Measurements from ENCODE around the gene LORICRIN. TPM values are rescaled to one million over a fixed set of nuclear protein-coding genes. Genes with fewer than 3 reads are reported as not detected.

LORICRIN gene
- polyA plus RNA-seq, 4 donors: not detected

DNA sequence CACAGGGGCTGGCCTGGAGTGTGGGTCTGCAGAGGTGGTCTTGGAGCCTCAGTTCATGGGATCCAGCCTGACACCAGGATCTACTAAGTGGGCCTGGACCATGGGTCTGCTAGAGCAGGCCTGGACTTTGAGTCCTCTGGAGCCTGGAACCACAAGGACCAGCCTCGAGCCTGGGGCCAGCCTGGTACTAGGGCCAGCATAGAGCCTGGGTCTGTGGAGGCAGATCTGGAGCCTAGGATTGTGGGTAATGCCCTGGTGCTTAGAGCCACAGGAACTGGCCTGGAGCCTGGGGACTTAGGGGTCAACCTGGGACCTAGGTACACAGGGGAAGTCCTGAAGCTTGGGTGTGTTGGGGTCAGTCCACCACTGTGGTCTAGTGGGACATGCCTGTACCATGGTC, 12.7 kb downstream of the LORICRIN start:
- Histone ChIP-seq H3K4me3 (ENCODE audit: low read depth in 1 of 3, low read length in 3 of 3) (no peak overlapping the region), H3K36me3 (ENCODE audit: control insufficient read depth in 3 of 3, insufficient read depth in 2 of 3, low read depth in 1 of 3, low read length in 3 of 3) (no peaks in the 10 kb centered on the region), H3K27ac (ENCODE audit: low read depth in 1 of 3, low read length in 2 of 3) (no peak overlapping the region), H3K27me3 (ENCODE audit: control insufficient read depth in 3 of 3, insufficient read depth in 3 of 3, low read length in 3 of 3) (peaks cover 0 to 2% (median 0%) of the 10 kb centered on the region in 3 donors), H3K4me1 (ENCODE audit: control insufficient read depth in 3 of 3, insufficient read depth in 2 of 3, low read depth in 1 of 3, low read length in 2 of 3) (no peaks in the 10 kb centered on the region), H3K9me3 (ENCODE audit: control insufficient read depth in 2 of 2, insufficient read depth in 1 of 2, low read depth in 1 of 2, low read length in 1 of 2) (no peaks in the 10 kb centered on the region)
- WGBS, 3 donors: 45 to 80% (median 67%) methylated on average over 1 of the region's 1 CpG
- no peak for FAIRE-seq
- no peak for DNase-seq

DNA sequence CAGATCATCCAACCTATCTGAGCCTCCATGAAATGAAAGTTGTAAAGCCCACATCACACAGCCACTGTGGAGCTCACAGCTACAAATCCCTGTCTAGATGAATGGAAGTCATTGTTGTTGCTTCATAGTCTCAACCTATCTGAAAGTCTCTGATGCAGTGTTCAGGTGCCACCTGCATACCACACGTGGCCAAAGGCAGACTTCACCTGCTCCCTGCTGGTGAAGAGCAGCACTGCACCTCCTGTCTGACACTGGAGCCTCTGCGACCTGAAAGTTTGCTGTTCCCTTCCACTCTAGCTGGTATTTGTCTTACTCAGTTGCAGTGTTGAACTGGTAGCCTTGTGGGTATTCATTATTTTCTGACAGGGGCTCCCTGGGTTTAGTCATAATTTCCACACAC, 18.4 kb downstream of the LORICRIN start:
- no peaks in the 10 kb centered on the region for H3K9me3 ChIP-seq (ENCODE audit: control insufficient read depth in 2 of 2, insufficient read depth in 1 of 2, low read depth in 1 of 2, low read length in 1 of 2)
- WGBS, 3 donors: 3 to 14% (median 9%) methylated on average over 2 of the region's 2 CpGs
- no peaks in the 10 kb centered on the region for H3K4me1 ChIP-seq (ENCODE audit: control insufficient read depth in 3 of 3, insufficient read depth in 2 of 3, low read depth in 1 of 3, low read length in 2 of 3)
- H3K27me3 ChIP-seq (ENCODE audit: control insufficient read depth in 3 of 3, insufficient read depth in 3 of 3, low read length in 3 of 3): peaks cover 0 to 3% (median 0%) of the 10 kb centered on the region in 3 donors
- DNase-seq (peak; percentile 70 to 71), FAIRE-seq (no peak)
- no peaks in the 10 kb centered on the region for H3K36me3 ChIP-seq (ENCODE audit: control insufficient read depth in 3 of 3, insufficient read depth in 2 of 3, low read depth in 1 of 3, low read length in 3 of 3)
- no peak overlapping the region for H3K4me3 ChIP-seq (ENCODE audit: low read depth in 1 of 3, low read length in 3 of 3)
- no peak overlapping the region for H3K27ac ChIP-seq (ENCODE audit: low read depth in 1 of 3, low read length in 2 of 3)

DNA sequence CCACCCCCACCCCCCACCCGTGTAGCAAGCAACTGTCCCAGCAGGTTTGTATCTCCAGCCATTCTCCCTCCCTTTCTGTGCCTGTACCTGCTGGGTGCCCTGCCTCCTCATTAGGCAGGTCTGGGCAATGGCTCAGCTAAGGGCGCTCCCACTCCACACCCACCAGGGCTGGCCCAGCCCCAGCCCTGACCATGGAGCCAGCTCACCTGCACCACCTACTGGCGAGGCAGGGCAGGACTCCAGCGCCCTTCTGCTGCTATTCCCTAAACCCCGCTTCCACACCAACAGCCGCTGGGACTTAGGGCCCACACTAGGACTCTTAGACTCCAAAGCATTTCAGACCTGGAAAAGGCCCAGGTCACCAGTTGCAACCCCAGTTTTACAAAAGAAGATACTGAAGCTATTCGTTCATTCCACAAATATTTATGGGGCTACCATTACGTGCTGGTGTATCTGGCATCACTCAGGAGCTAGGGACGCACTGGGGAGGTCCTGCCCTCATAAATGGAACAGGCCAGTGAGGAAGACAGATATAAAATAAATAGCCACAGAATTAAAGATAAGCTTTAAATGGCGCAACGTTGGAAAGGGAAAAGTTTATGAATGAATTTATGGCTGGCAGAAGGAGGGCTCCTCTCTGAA, 29.3 kb downstream of the LORICRIN start:
- FAIRE-seq (no peak), DNase-seq (peak; percentile 12 to 20)
- Histone ChIP-seq H3K4me1 (ENCODE audit: control insufficient read depth in 3 of 3, insufficient read depth in 2 of 3, low read depth in 1 of 3, low read length in 2 of 3) (no peaks in the 10 kb centered on the region), H3K27ac (ENCODE audit: low read depth in 1 of 3, low read length in 2 of 3) (no peak overlapping the region), H3K4me3 (ENCODE audit: low read depth in 1 of 3, low read length in 3 of 3) (no peak overlapping the region), H3K36me3 (ENCODE audit: control insufficient read depth in 3 of 3, insufficient read depth in 2 of 3, low read depth in 1 of 3, low read length in 3 of 3) (no peaks in the 10 kb centered on the region), H3K9me3 (ENCODE audit: control insufficient read depth in 2 of 2, insufficient read depth in 1 of 2, low read depth in 1 of 2, low read length in 1 of 2) (no peaks in the 10 kb centered on the region), H3K27me3 (ENCODE audit: control insufficient read depth in 3 of 3, insufficient read depth in 3 of 3, low read length in 3 of 3) (peaks cover 0 to 4% (median 0%) of the 10 kb centered on the region in 3 donors)
- WGBS, 3 donors: 61 to 74% (median 63%) methylated on average over 11 of the region's 11 CpGs

DNA sequence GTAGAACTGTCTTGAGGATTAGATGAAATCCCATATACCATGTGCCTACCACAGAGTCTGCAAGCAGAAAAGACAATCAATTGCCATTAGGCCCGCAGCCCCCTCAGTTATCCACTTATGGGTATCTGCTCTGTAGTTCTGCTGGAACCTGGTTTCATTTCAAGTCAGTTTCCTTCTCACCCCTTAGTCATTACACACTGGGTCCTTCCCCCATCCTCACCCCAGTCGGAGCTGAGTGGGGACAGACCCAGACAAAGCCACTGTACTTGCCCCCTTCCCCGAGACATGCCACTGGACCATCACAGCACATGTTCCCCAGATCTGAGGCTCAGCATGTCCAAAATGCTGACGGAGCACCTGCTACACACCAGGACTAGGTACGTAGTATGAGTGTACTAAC, 32.0 kb downstream of the LORICRIN start:
- H3K27ac ChIP-seq (ENCODE audit: low read depth in 1 of 3, low read length in 2 of 3): no peak overlapping the region

DNA sequence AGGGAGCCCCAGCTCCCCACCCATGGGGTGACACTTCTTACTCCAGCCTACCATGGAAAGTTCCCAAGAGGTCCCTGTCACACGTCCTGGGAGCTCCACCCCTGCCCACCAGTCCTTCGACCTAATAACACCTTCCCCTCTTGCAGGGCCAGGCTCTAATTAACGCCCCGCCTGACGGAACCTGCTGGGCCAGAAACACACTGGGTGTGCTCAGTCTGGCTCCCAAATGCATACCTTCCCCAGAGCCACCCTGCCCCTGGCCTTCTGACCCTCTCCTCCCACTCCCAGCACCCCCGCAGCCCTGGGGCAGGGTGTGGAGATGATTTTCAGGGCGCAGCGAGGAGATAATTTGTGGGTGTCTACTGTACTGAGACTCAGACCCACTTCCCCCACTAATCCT, 32.7 kb downstream of the LORICRIN start:
- no peak overlapping the region for H3K27ac ChIP-seq (ENCODE audit: low read depth in 1 of 3, low read length in 2 of 3)
- no peaks in the 10 kb centered on the region for H3K9me3 ChIP-seq (ENCODE audit: control insufficient read depth in 2 of 2, insufficient read depth in 1 of 2, low read depth in 1 of 2, low read length in 1 of 2)
- no peaks in the 10 kb centered on the region for H3K4me1 ChIP-seq (ENCODE audit: control insufficient read depth in 3 of 3, insufficient read depth in 2 of 3, low read depth in 1 of 3, low read length in 2 of 3)
- FAIRE-seq (no peak), DNase-seq (no peak)
- 6 to 57% (median 30%) methylated on average over 8 of the region's 8 CpGs for WGBS, 3 donors
- no peaks in the 10 kb centered on the region for H3K36me3 ChIP-seq (ENCODE audit: control insufficient read depth in 3 of 3, insufficient read depth in 2 of 3, low read depth in 1 of 3, low read length in 3 of 3)
- H3K4me3 ChIP-seq (ENCODE audit: low read depth in 1 of 3, low read length in 3 of 3): no peak overlapping the region
- H3K27me3 ChIP-seq (ENCODE audit: control insufficient read depth in 3 of 3, insufficient read depth in 3 of 3, low read length in 3 of 3): peaks cover 0 to 7% (median 0%) of the 10 kb centered on the region in 3 donors

More for the DNA sequence above, 32.0 kb downstream of the LORICRIN start:
- H3K4me1 ChIP-seq (ENCODE audit: control insufficient read depth in 3 of 3, insufficient read depth in 2 of 3, low read depth in 1 of 3, low read length in 2 of 3): no peaks in the 10 kb centered on the region
- H3K27me3 ChIP-seq (ENCODE audit: control insufficient read depth in 3 of 3, insufficient read depth in 3 of 3, low read length in 3 of 3): peaks cover 0 to 4% (median 0%) of the 10 kb centered on the region in 3 donors
- no peak overlapping the region for H3K4me3 ChIP-seq (ENCODE audit: low read depth in 1 of 3, low read length in 3 of 3)
- FAIRE-seq (no peak), DNase-seq (no peak)
- no peaks in the 10 kb centered on the region for H3K36me3 ChIP-seq (ENCODE audit: control insufficient read depth in 3 of 3, insufficient read depth in 2 of 3, low read depth in 1 of 3, low read length in 3 of 3)
- H3K9me3 ChIP-seq (ENCODE audit: control insufficient read depth in 2 of 2, insufficient read depth in 1 of 2, low read depth in 1 of 2, low read length in 1 of 2): no peaks in the 10 kb centered on the region
- WGBS, 3 donors: 84 to 91% (median 86%) methylated on average over 5 of the region's 5 CpGs

DNA sequence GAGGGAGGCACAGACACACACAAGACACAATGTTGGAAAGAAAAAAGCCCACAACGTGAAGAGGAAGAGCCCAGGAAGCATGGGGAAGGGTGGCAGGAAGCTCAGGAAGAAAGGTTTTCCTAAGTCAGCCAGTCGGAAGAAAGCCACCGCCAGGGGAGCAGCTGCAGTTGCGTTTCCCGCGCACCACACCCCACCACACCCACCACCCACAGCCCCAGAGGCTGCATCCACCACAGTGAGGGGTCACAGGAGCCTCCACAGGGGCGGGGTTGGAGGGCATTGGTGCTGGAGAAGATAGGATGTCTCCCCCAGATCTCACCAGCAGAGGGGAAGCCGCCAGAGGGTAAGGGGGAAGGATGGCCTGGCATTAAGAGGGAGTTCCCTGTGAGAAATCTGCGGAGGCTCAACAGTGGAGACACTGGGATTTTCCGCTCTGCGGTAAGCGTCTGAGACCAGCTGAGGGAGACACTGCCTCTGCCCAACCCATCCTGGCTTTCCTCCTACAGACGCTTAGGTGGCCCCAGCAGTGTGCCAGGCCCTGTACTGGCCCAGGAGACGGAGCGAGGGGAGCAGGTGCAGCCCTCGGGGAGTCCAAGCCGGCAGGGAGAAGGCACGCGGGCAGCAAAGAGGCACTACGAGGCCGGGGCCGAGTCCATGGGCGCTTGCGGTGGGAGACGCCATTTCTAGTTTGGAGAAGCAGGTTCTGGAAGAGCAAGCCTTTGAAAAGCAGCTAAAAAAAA, 33.4 kb downstream of the LORICRIN start:
- FAIRE-seq (no peak), DNase-seq (no peak)
- Histone ChIP-seq H3K4me1 (ENCODE audit: control insufficient read depth in 3 of 3, insufficient read depth in 2 of 3, low read depth in 1 of 3, low read length in 2 of 3) (no peaks in the 10 kb centered on the region), H3K9me3 (ENCODE audit: control insufficient read depth in 2 of 2, insufficient read depth in 1 of 2, low read depth in 1 of 2, low read length in 1 of 2) (no peaks in the 10 kb centered on the region), H3K36me3 (ENCODE audit: control insufficient read depth in 3 of 3, insufficient read depth in 2 of 3, low read depth in 1 of 3, low read length in 3 of 3) (no peaks in the 10 kb centered on the region), H3K27ac (ENCODE audit: low read depth in 1 of 3, low read length in 2 of 3) (no peak overlapping the region), H3K4me3 (ENCODE audit: low read depth in 1 of 3, low read length in 3 of 3) (no peak overlapping the region), H3K27me3 (ENCODE audit: control insufficient read depth in 3 of 3, insufficient read depth in 3 of 3, low read length in 3 of 3) (peaks cover 0 to 11% (median 0%) of the 10 kb centered on the region in 3 donors)
- WGBS, 3 donors: 68 to 71% (median 70%) methylated on average over 24 to 25 of the region's 25 CpGs

DNA sequence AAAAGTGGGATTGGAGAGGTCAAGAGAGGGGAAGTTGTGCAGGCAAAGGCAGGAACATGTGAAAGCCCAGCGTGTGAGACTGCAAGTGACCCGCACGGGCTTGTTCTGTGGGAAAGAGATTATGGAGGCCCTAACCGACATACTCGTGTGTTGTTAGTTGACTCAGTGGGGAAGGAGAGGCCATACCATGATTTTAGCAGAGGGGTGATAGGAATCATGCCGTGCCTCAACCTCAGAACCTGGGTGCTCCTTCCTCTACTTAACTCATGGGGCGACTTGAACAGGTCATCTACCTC, 33.9 kb downstream of the LORICRIN start:
- H3K4me3 ChIP-seq (ENCODE audit: low read depth in 1 of 3, low read length in 3 of 3): no peak overlapping the region
- no peak for FAIRE-seq
- peaks cover 0 to 11% (median 0%) of the 10 kb centered on the region in 3 donors for H3K27me3 ChIP-seq (ENCODE audit: control insufficient read depth in 3 of 3, insufficient read depth in 3 of 3, low read length in 3 of 3)
- H3K9me3 ChIP-seq (ENCODE audit: control insufficient read depth in 2 of 2, insufficient read depth in 1 of 2, low read depth in 1 of 2, low read length in 1 of 2): no peaks in the 10 kb centered on the region
- 73 to 79% (median 79%) methylated on average over 7 of the region's 7 CpGs for WGBS, 3 donors
- H3K36me3 ChIP-seq (ENCODE audit: control insufficient read depth in 3 of 3, insufficient read depth in 2 of 3, low read depth in 1 of 3, low read length in 3 of 3): no peaks in the 10 kb centered on the region
- H3K4me1 ChIP-seq (ENCODE audit: control insufficient read depth in 3 of 3, insufficient read depth in 2 of 3, low read depth in 1 of 3, low read length in 2 of 3): no peaks in the 10 kb centered on the region
- no peak overlapping the region for H3K27ac ChIP-seq (ENCODE audit: low read depth in 1 of 3, low read length in 2 of 3)
- DNase-seq: no peak

DNA sequence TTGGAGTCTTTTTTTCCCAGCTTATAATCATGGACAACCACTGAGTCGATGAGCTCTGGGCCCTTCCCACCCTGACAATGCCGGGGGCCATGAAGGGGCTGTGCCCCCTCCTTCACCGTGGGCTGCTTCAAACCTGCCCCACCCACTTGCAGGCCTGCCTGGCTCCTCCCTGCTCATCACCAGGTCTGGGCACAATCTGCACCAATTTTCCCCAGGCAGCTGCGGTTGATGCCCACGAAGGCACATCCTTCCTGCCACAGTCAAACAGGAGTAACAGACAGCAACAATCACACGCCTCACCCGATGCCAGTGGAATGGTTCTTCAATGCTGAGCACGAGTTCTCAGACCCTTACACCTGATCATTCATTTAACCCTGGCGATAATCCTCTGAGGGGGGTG, 34.4 kb downstream of the LORICRIN start:
- FAIRE-seq (no peak), DNase-seq (no peak)
- H3K4me3 ChIP-seq (ENCODE audit: low read depth in 1 of 3, low read length in 3 of 3): no peak overlapping the region
- H3K4me1 ChIP-seq (ENCODE audit: control insufficient read depth in 3 of 3, insufficient read depth in 2 of 3, low read depth in 1 of 3, low read length in 2 of 3): no peaks in the 10 kb centered on the region
- H3K27me3 ChIP-seq (ENCODE audit: control insufficient read depth in 3 of 3, insufficient read depth in 3 of 3, low read length in 3 of 3): peaks cover 0 to 11% (median 0%) of the 10 kb centered on the region in 3 donors
- H3K9me3 ChIP-seq (ENCODE audit: control insufficient read depth in 2 of 2, insufficient read depth in 1 of 2, low read depth in 1 of 2, low read length in 1 of 2): no peaks in the 10 kb centered on the region
- no peak overlapping the region for H3K27ac ChIP-seq (ENCODE audit: low read depth in 1 of 3, low read length in 2 of 3)
- no peaks in the 10 kb centered on the region for H3K36me3 ChIP-seq (ENCODE audit: control insufficient read depth in 3 of 3, insufficient read depth in 2 of 3, low read depth in 1 of 3, low read length in 3 of 3)
- WGBS, 3 donors: 62 to 67% (median 64%) methylated on average over 9 of the region's 9 CpGs

Data from small intestine (tissue), 7 donors.